OCI-LY1 (cell line): Measurements from ENCODE around the gene CUX1.
A peak's percentile ranks its signal among the peaks of the same experiment; 100 is the strongest.
"Not testable (repeated sequence)": the region's sequence is repeated elsewhere in the genome, so short reads cannot be mapped to it uniquely, and the experiment has no call there.

Experiments
- H2AFZ ChIP-seq: fragments of 200-600 bp; sonication (generic), shearing (Covaris generic); 2 replicates; pipeline ENCODE4 v1.6.0; 2014; ENCODE audit warnings: antibody characterized with exemption, mild to moderate bottlenecking, low read length
- H3F3A ChIP-seq: fragments of 200-600 bp; sonication (generic), shearing (Covaris generic); 2 replicates; pipeline ENCODE4 v1.6.0; 2014; ENCODE audit warnings: mild to moderate bottlenecking, antibody characterized with exemption, low read length, moderate library complexity; ENCODE audit not compliant: insufficient read depth
- H3K27ac ChIP-seq: fragments of 200-600 bp; sonication (generic); 2 replicates; pipeline ENCODE4 v1.5.1; 2014; ENCODE audit warnings: low read length, mixed run types, mild to moderate bottlenecking, low read depth; ENCODE audit not compliant: poor library complexity, severe bottlenecking
- H3K27me3 ChIP-seq: fragments of 200-600 bp; sonication (generic); 2 replicates; pipeline ENCODE4 v1.6.0; 2014; ENCODE audit warnings: antibody characterized with exemption, mild to moderate bottlenecking, low read length, moderate library complexity; ENCODE audit not compliant: insufficient read depth
- H3K36me3 ChIP-seq: fragments of 200-600 bp; sonication (generic); 2 replicates; pipeline ENCODE4 v1.6.1; 2014; ENCODE audit warnings: mild to moderate bottlenecking, antibody characterized with exemption, low read length, moderate library complexity, mixed read lengths; ENCODE audit not compliant: insufficient read depth
- H3K4me1 ChIP-seq: fragments of 200-600 bp; sonication (generic); 2 replicates; pipeline ENCODE4 v1.5.1; 2014; ENCODE audit warnings: mild to moderate bottlenecking, low read length, moderate library complexity; ENCODE audit not compliant: insufficient read depth, severe bottlenecking
- H3K4me2 ChIP-seq: fragments of 200-600 bp; sonication (generic), shearing (Covaris generic); 2 replicates; pipeline ENCODE4 v1.6.1; 2014; ENCODE audit warnings: low read length
- H3K4me3 ChIP-seq: fragments of 200-600 bp; sonication (generic); 2 replicates; pipeline ENCODE4 v1.5.1; 2014; ENCODE audit warnings: low read length, low read depth, mild to moderate bottlenecking, mixed read lengths; ENCODE audit not compliant: poor library complexity, severe bottlenecking
- H3K79me2 ChIP-seq: fragments of 200-600 bp; shearing (Covaris generic); 2 replicates; pipeline ENCODE4 v1.6.1; 2016; ENCODE audit warnings: mixed run types, low read length, mixed read lengths; ENCODE audit not compliant: insufficient read depth
- H3K9ac ChIP-seq: fragments of 200-600 bp; sonication (generic), shearing (Covaris generic); 2 replicates; pipeline ENCODE4 v1.6.1; 2014; ENCODE audit warnings: mild to moderate bottlenecking, low read length, mixed read lengths
- H3K9me2 ChIP-seq: fragments of 200-600 bp; sonication (generic), shearing (Covaris generic); 2 replicates; pipeline ENCODE4 v1.6.1; 2014; ENCODE audit warnings: low read depth, mild to moderate bottlenecking, low read length, mixed read lengths
- H3K9me3 ChIP-seq: fragments of 200-600 bp; shearing (Covaris generic); 2 replicates; pipeline ENCODE4 v1.6.1; 2014; ENCODE audit warnings: low read length, mixed read lengths
- H4K20me1 ChIP-seq: fragments of 200-600 bp; sonication (generic), shearing (Covaris generic); 2 replicates; pipeline ENCODE4 v1.6.0; 2016; ENCODE audit warnings: mild to moderate bottlenecking, low read length; ENCODE audit not compliant: insufficient read depth
- EZH2 ChIP-seq: fragments of 200-600 bp; sonication (generic), shearing (Covaris generic); IDR thresholded peaks from 2 replicates; pipeline ENCODE4 v1.8.0; 2017; ENCODE audit warnings: borderline replicate concordance, mixed run types, mild to moderate bottlenecking, antibody characterized with exemption, low read length, moderate library complexity, mixed read lengths
- TF ChIP-seq, protein P1 (sequence below): fragments of 200-600 bp; sonication (generic), shearing (Covaris generic); IDR thresholded peaks from 2 replicates; pipeline ENCODE4 v1.5.1; 2017; ENCODE audit warnings: mild to moderate bottlenecking, antibody characterized with exemption, low read length, moderate library complexity, mixed read lengths

The CUX1 gene

GRCh38 chr7:102326157-102326889 is 508.9 kb downstream of the CUX1 start:
- TF ChIP-seq EZH2, result no peak
- TF ChIP-seq, protein P1, sequence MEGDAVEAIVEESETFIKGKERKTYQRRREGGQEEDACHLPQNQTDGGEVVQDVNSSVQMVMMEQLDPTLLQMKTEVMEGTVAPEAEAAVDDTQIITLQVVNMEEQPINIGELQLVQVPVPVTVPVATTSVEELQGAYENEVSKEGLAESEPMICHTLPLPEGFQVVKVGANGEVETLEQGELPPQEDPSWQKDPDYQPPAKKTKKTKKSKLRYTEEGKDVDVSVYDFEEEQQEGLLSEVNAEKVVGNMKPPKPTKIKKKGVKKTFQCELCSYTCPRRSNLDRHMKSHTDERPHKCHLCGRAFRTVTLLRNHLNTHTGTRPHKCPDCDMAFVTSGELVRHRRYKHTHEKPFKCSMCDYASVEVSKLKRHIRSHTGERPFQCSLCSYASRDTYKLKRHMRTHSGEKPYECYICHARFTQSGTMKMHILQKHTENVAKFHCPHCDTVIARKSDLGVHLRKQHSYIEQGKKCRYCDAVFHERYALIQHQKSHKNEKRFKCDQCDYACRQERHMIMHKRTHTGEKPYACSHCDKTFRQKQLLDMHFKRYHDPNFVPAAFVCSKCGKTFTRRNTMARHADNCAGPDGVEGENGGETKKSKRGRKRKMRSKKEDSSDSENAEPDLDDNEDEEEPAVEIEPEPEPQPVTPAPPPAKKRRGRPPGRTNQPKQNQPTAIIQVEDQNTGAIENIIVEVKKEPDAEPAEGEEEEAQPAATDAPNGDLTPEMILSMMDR, result no peak
- H3K27me3 ChIP-seq, result no peaks in the 10 kb centered on the region
- H3K27ac ChIP-seq, result peak overlapping the region; percentile 99
- H3K9ac ChIP-seq, result peak overlapping the region; percentile 97
- 0 out of 2 replicates have a peak, but pooled peaks cover 6% of the 10 kb centered on the region for H3K79me2 ChIP-seq
- H3K36me3 ChIP-seq, result peaks cover 56% of the 10 kb centered on the region
- no peaks in the 10 kb centered on the region for H3K9me2 ChIP-seq
- no peak overlapping the region for H2AFZ ChIP-seq
- peak overlapping the region; percentile 84 for H3K4me3 ChIP-seq
- H3F3A ChIP-seq, result 0 out of 2 replicates have a peak, but pooled peaks cover 7% of the 10 kb centered on the region
- H4K20me1 ChIP-seq, result no peaks in the 10 kb centered on the region
- H3K9me3 ChIP-seq, result no peaks in the 10 kb centered on the region
- peaks cover 94% of the 10 kb centered on the region for H3K4me1 ChIP-seq
- H3K4me2 ChIP-seq, result peak overlapping the region; percentile 95

GRCh38 chr7:102327183-102327582 is 509.8 kb downstream of the CUX1 start:
- not testable (repeated sequence) for H3F3A ChIP-seq, H3K9me3 ChIP-seq, H2AFZ ChIP-seq, H3K9me2 ChIP-seq, H3K79me2 ChIP-seq, H3K27me3 ChIP-seq, H4K20me1 ChIP-seq
- H3K9ac ChIP-seq, result peak overlapping the region; percentile 97
- H3K4me3 ChIP-seq, result peak overlapping the region; percentile 84
- H3K4me1 ChIP-seq, result peaks cover 94% of the 10 kb centered on the region
- H3K27ac ChIP-seq, result peak overlapping the region; percentile 99
- H3K36me3 ChIP-seq, result peaks cover 49% of the 10 kb centered on the region
- H3K4me2 ChIP-seq, result peak overlapping the region; percentile 95

GRCh38 chr7:102328863-102329262 is 511.4 kb downstream of the CUX1 start:
- H3K27ac ChIP-seq, result peak overlapping the region; percentile 99
- H3K9me3 ChIP-seq, H3K9me2 ChIP-seq, H2AFZ ChIP-seq, H3F3A ChIP-seq, H4K20me1 ChIP-seq, H3K27me3 ChIP-seq, H3K79me2 ChIP-seq: not testable (repeated sequence)
- peaks cover 94% of the 10 kb centered on the region for H3K4me1 ChIP-seq
- H3K9ac ChIP-seq, result peak overlapping the region; percentile 97
- peaks cover 34% of the 10 kb centered on the region for H3K36me3 ChIP-seq
- H3K4me2 ChIP-seq, result peak overlapping the region; percentile 95
- H3K4me3 ChIP-seq, result peak overlapping the region; percentile 84

DNA sequence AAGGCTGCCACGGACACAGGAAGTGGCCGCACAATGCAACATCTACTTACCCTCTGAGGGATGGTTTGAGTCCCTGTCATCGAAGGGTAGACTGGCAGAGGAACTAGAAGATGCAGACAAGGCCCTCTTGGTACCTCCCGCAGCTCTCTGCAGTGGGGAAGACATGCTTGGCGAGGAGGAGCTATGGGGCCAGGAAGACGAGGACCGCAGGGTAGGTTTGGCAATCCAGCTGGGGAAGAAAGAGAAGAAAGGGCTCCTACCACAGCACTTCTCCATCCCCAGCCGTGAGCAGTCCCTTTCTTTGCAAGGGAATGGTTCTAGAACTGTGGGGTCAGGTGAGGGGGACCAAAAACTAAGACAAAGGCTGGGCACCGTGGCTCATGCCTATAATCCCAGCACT is 511.9 kb downstream of the CUX1 start:
- peak overlapping the region; percentile 99 for H3K27ac ChIP-seq
- H4K20me1 ChIP-seq, H3F3A ChIP-seq, H2AFZ ChIP-seq, H3K9me2 ChIP-seq, H3K79me2 ChIP-seq, H3K27me3 ChIP-seq, H3K9me3 ChIP-seq: not testable (repeated sequence)
- peaks cover 28% of the 10 kb centered on the region for H3K36me3 ChIP-seq
- peaks cover 89% of the 10 kb centered on the region for H3K4me1 ChIP-seq
- peak overlapping the region; percentile 95 for H3K4me2 ChIP-seq
- H3K9ac ChIP-seq, result peak overlapping the region; percentile 71
- H3K4me3 ChIP-seq, result peak overlapping the region; percentile 84

DNA sequence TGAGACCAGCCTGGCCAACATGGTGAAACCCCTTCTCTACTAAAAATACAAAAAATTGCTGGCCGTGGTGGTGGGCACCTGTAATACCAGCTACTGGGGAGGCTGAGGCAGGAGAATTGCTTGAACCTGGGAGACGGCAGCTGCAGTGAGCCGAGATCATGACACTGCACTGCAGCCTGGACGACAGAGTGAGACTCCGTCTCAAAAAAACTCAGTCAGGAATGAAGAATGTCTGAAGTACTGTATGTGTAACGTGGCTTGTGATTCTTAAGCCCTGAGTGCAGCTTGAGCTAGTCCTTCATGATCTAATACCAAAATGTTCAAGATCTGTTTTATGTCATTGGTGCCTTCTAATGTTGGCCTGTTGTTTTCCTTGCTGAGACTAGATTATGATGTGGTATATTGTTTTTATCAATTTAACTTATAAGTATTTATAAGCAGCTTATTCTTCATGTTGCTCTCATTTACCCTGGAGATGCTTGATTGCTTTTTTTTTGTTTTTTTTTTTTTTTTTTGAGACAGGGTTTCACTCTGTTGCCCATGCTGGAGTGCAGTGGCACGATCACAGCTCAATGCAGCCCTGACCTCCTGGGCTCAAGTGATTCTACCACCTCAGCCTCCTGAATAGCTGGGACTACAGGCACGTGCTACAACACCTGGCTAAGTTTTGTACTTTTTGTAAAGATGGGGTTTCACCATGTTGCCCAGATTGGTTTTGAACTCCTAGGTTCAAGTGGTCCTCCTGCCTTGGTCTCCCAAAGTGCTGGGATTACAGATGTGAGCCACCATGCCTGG is 513.4 kb downstream of the CUX1 start:
- not testable (repeated sequence) for H3F3A ChIP-seq, H3K9me2 ChIP-seq, H3K9me3 ChIP-seq, H4K20me1 ChIP-seq, H2AFZ ChIP-seq, H3K79me2 ChIP-seq, H3K27me3 ChIP-seq
- Histone ChIP-seq H3K4me3 (peak overlapping the region; percentile 84), H3K4me1 (peaks cover 88% of the 10 kb centered on the region), H3K9ac (peak overlapping the region; percentile 71), H3K4me2 (peak overlapping the region; percentile 95), H3K27ac (peak overlapping the region; percentile 99), H3K36me3 (peaks cover 14% of the 10 kb centered on the region)
